Activated effector memory CD4-positive, alpha-beta T cell treated with Interleukin-2 at 50 U/mL for 16 hours (primary cell): ENCODE measurements around the gene COASY.
A peak's percentile ranks its signal among the peaks of the same experiment; 100 is the strongest.

Experiments used
- DNase-seq: peaks from one replicate; pipeline ENCODE4 v3.0.0-alpha.2; 2020

The COASY gene

DNA sequence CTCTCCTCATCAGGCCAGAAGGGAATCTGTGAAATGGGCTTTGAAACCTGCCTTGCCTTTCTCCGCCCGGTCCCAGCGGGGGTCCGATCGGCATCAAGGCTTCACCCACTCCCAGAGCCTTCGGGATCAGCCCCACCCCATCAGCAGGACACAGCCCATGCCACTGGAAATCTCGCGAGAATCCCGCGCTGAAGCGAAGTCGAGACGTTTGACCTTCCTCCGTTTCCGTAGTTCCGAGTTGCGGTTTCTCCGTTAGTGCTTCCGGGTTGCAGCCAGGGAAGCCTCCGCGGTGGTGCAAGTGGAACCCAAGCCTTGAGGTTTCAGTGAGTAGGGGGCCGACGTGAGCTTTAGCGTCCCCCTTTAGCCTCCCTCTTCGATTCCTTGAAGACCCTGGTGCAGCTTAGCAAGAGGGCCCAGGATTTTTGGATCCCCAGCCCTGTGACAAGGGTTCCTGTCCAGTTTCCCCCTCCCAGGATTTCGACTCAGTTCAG is at the start of gene COASY:
TSS of gene COASY (plus strand) at position 252 of the 491 bp plus-strand sequence. CDS start 475 bp downstream, outside the sequence.
- peak; percentile 86 for DNase-seq

DNA sequence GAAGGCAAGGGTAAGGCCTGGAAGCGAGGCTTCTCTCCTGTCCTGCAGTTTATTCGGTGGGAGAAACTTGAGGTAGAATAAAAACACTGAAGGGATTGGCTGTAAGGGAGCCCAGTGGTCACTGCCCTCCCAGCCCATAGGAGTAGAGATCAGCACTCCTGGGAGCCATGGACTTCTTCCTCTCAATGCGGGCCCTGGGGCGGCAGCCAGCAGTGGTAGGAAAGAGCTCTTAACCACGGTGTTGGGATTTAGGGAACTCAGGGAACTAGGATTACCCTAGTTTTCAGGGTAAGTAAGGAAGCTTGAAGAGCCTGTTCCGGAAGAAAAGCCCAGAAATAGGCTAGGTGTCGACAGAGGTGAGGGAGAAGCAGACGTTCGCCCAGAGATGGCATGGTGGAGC is 49.7 kb upstream of the COASY start:
- no peak for DNase-seq

- DNase-seq = no peak
Observed at GRCh38 chr17:42512733-42513251, 49.2 kb upstream of the COASY start.

GRCh38 chr17:42513686-42514085 is 48.3 kb upstream of the COASY start:
- no peak for DNase-seq

DNA sequence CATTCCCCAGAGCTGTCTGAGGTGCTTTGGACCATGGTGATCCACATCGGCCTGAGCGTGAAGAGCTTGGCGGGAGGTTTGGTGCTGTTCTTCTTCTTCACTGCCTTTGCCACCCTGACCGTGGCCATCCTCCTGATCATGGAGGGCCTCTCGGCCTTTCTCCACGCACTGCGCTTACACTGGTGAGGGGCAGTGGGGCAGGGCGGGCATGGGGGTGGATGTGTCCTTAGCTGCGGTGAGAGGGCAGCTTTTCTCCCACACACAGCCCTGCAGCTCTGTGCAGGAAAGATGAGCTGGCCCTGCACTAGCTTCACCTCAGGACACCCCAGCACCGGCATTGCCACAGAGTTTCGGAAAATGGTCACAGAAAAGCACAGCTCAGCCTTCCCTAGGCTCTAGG is 47.7 kb upstream of the COASY start:
- no peak for DNase-seq

DNA sequence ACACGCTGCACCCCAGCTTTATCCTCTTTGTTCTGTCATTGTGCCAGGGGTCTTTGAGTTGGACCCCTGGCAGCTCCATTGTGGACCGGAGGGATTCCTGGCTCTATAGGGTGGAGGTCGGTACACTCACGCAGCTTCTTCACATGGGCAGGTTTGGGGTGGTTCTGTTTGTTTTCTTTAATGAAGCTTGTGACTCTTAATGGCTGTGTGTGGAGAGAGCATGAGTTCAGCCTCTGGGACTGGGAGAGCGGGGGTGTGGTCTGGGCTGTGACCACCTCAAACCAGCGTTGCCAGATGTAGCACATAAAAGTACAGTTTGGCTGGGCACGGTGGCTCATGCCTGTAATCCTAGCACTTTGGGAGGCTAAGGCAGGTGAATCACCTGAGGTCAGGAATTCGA is 47.1 kb upstream of the COASY start:
- DNase-seq = no peak

GRCh38 chr17:42517516-42517915 is 44.4 kb upstream of the COASY start:
- peak; percentile 70 for DNase-seq

DNA sequence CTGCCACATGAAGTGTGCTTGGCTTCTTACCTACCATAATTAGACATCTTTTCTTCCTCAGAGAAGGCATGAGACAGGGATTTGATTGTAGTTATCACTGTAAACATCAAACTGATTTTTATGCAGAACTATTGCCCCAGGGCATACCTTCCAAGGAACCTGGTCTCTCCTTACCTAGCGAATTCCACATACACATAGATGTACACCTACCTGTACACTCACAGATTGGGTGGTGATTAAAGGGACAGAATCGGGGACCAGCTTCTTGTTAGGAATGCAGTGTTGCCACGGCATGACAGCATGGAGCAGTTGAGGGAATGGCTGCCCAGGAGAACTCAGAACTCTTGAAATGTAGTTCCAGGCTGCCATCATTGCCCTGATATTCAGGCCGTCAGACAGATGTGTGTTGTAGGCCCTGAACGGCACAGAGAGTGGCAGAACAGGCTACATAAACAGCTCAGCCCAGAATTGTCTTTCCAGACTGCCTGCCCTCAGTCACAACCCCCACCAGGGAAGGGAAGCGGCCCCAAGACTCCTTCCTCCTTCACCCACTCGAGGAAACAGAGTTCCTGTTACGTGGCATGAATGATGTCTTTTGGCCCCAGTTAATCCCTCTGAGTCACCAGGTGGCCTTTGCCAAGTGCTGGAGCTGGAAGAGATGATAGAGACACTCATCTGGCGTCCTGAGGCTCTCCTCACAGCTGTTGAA is 43.7 kb upstream of the COASY start:
- no peak for DNase-seq

GRCh38 chr17:42518755-42519545 is 43.0 kb upstream of the COASY start:
- DNase-seq = no peak

DNA sequence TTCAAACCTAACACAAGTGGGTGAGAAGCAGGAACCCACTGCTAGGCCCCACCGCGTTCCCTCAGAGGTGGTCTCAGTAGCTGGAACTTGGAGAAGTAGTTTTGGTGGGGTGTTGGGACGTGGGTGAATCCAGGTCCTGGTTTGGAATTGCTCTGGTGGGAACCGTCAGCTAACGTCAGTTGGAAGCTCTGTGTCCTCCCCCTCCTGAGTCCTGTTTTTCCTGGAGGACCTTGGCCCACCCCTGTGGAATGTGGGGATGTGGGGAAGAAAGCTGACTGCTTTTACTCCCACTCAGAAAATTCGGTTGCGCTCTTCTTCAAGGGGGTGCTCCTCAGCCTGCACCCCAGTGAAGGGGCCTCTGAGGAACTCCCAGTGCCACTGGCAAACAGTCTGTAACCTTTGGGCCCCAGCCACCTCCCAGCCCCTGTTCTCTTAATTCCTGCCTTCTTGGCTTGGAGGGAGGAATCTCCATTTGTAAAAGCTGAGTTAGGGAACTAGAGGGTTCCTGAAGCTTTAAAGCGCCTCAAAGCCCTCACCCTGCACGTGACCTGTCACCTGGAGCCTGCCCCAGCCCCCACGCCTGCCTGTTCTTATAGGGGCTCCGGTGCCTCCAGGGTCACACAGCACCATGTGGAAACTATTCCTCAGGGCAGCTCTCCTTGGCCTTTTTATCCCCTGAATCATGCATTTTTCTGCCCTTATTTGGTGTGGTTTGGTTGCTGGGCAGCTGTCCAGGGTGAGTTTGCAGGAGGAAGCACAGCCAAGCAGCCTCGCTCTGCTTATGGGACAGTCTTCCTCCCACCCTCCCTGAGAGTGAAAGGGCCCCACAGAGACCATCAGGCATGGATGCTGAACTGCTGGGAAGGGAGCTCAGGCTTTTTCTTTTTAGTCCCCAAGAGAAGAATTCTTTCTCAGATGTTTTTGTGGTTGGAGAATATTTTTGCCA is 42.1 kb upstream of the COASY start:
- no peak for DNase-seq

- no peak for DNase-seq
Observed at GRCh38 chr17:42520540-42520951, 41.4 kb upstream of the COASY start.

GRCh38 chr17:42521036-42521435 is 40.9 kb upstream of the COASY start:
- DNase-seq = no peak

DNA sequence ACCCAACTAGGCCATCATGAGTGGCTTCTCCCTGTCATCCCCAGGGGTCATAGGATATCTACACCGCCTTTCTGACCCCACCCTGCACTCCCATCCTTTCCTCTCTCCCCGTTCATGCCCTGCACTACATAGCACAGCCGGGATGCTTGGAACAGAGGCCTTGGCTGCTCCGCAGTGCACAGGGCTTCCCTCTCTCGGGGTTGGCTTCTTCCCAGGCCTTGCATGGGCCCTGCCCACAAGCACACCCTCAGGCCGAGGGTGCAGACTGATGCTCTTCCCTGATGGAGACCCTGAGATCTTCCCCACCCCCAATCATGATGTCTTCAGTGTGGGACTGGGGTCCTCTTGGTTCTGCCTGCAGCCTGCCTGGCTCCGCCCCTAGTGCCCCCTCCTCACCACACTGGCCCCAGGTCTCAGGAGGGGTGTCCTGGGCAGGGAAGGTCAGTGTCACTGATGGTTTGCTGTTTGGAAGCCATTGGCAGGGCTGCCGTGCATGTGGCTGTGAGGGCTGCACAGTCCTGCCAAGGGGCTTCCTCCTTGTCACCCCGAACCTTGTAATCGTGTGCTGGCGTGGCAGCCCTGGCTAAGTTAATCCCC is 40.2 kb upstream of the COASY start:
- DNase-seq = no peak

- DNase-seq = no peak
Observed at GRCh38 chr17:42522263-42522790, 39.6 kb upstream of the COASY start.

DNA sequence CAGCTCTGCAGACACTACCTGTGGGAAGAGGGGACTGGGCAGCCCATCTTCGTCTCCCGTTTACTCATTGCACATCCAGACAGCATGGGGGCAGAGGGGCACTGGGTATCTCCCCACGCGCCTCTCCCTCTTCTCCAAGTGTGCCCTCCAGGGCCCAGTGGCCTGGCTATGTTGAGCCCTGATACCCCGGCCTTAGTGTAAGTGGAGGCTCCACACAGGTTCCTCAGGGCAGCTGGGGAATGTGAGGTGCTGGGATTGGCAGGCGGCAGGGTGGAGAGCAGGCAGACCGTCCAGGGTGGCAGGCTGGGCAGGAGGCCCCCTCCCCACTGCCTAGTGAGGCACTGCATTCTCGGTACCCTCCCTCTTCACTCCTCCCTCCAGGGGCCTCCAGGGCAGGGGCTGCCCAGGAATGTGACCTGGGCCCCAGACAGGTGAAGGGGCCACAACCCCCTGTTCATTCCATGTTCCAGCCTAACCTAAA is 39.1 kb upstream of the COASY start:
- DNase-seq = no peak

DNA sequence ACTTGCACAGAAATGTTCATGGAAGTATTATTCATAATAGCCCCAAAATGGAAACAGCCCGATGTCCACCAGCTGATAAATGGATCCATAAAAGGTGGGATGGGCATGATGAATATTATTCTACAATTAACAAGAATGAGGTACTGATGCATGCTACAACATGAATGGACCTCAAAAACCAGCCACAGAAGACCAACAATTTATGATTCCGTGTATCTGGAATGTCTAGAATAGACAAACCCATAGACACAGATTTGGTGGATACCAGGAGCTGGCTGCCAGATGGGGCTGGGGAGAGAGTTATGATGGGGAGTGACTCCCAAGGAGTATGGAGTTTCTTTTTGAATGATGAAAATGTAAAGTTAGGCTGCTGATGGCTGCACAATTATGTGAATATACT is 36.7 kb upstream of the COASY start:
- no peak for DNase-seq

- DNase-seq = no peak
Observed at GRCh38 chr17:42526031-42526444, 35.9 kb upstream of the COASY start.

GRCh38 chr17:42527932-42528331 is 34.0 kb upstream of the COASY start:
- DNase-seq = no peak

DNA sequence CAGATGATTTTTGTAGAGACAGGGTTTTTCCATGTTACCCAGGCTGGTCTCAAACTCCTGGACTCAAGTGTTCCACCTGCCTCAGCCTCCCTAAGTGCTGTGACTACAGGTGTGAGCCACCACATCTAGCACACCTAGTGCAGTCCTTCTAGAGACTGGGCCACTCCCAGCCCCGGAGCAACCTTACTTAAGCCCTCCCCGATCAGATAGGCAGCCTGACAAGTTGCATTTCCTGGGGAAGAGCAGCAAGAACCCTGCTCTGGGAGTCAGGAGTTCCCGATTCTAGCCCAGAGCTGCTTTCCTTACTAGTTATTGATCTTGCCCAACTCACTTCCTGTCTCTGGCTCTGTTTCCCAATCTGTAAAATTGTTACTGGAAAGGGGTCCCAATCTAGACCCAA is 32.9 kb upstream of the COASY start:
- no peak for DNase-seq

- DNase-seq = no peak
Observed at GRCh38 chr17:42530952-42531454, 30.9 kb upstream of the COASY start.

DNA sequence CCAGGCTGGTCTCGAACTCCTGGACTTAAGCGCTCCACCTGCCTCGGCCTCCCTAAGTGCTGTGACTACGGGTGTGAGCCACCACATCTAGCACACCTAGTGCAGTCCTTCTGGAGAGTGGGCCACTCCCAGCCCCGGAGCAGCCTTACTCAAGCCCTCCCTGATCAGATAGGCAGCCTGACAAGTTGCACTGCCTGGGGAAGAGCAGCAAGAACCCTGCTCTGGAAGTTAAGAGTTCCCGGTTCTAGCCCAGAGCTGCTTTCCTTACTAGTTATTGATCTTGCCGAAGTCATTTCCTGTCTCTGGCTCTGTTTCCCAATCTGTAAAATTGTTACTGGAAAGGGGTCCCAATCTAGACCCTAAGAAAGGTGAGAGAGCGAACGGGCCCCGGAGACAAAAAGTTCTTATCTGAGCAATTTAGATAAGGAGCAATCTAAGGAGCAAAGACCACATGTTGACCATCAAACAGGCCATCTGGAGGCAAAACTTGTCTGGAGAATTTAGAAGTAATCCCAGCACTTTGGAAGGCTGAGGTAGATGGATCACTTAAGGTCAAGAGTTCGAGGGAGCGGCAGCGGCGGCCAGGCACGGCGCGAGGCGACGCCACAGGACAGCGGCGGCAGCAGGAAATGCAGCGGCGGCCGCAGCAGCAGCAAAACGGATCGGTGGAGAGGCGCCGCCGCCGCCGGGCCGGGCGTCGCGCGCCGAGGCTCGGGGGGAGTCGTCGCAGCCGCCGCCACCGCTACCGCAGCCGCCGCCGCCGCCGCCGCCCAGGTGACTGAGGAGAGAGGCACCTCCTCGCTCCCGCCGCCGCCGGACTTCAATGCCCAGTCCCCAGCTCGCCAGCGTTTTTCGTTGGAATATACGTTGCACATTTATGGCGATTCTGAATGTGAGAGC is 30.2 kb upstream of the COASY start:
- DNase-seq = peak; percentile 40
